HL-60 (cell line): ENCODE measurements around the gene ZNF77.
A peak's percentile ranks its signal among the peaks of the same experiment; 100 is the strongest.

ENCODE experiments used
- DNase-seq, 2 experiments: peaks; one replicate each; pipeline ENCODE4 v3.0.0-alpha.2; 2010 to 2020; ENCODE audit warnings: low read depth in 1 of 2, low spot score in 1 of 2
- H3K27ac ChIP-seq: fragments of 250-450 bp; sonication (Bioruptor Pico); replicated peaks from 2 replicates; pipeline ENCODE4 v1.5.1; 2020; ENCODE audit warnings: mild to moderate bottlenecking, moderate library complexity
- H3K27me3 ChIP-seq: fragments of 250-450 bp; sonication (Bioruptor Pico); 2 replicates; pipeline ENCODE4 v1.5.1; 2021; ENCODE audit warnings: mild to moderate bottlenecking, moderate library complexity; ENCODE audit not compliant: insufficient read depth, poor library complexity, severe bottlenecking
- H3K4me3 ChIP-seq: replicated peaks from 2 replicates; pipeline ENCODE4 v1.5.1; 2011; ENCODE audit warnings: mild to moderate bottlenecking, control low read depth, low read length; ENCODE audit not compliant: insufficient read depth
- CTCF ChIP-seq: IDR thresholded peaks from one replicate; pipeline ENCODE4 v1.5.1; 2011; ENCODE audit warnings: low read length, control low read depth, inconsistent platforms; ENCODE audit not compliant: insufficient read depth
- GABPA ChIP-seq: IDR thresholded peaks from 2 replicates; pipeline ENCODE4 v1.6.1; 2012; ENCODE audit warnings: low read depth
- POLR2AphosphoS5 ChIP-seq: IDR thresholded peaks from 2 replicates; pipeline ENCODE4 v1.6.1; 2012; ENCODE audit warnings: low read depth
- REST ChIP-seq: IDR thresholded peaks from 2 replicates; pipeline ENCODE4 v1.6.1; 2012; ENCODE audit warnings: low read depth; ENCODE audit not compliant: insufficient replicate concordance
- SPI1 ChIP-seq: IDR thresholded peaks from 2 replicates; pipeline ENCODE4 v1.6.1; 2012; ENCODE audit warnings: low read depth, mild to moderate bottlenecking, borderline replicate concordance

ZNF77 gene

GRCh38 chr19:2963122-2963521 lies 18.4 kb upstream of the ZNF77 start:
- TF ChIP-seq GABPA: no peak
- no peak for TF ChIP-seq SPI1
- TF ChIP-seq CTCF: no peak
- TF ChIP-seq REST: no peak
- TF ChIP-seq POLR2AphosphoS5: no peak
- no peak for DNase-seq
- Histone ChIP-seq H3K4me3 (no peak overlapping the region), H3K27me3 (no peaks in the 10 kb centered on the region), H3K27ac (no peak overlapping the region)

- peak; percentile 32 for TF ChIP-seq CTCF
- TF ChIP-seq SPI1: no peak
- peak in 1 of 2 experiments; percentile 53 for DNase-seq
- H3K4me3 ChIP-seq: no peak overlapping the region
Observed at GRCh38 chr19:2962018-2962670, 17.4 kb upstream of the ZNF77 start.

GRCh38 chr19:2960120-2960519 lies 15.3 kb upstream of the ZNF77 start:
- Histone ChIP-seq H3K27ac (no peak overlapping the region), H3K4me3 (no peak overlapping the region), H3K27me3 (no peaks in the 10 kb centered on the region)
- no peak for DNase-seq
- TF ChIP-seq CTCF: no peak
- TF ChIP-seq SPI1: no peak
- no peak for TF ChIP-seq GABPA
- TF ChIP-seq REST: no peak
- TF ChIP-seq POLR2AphosphoS5: no peak

More at GRCh38 chr19:2962018-2962670, 17.4 kb upstream of the ZNF77 start:
- Histone ChIP-seq H3K27me3 (no peaks in the 10 kb centered on the region), H3K27ac (no peak overlapping the region)

GRCh38 chr19:2957160-2957559 lies 12.4 kb upstream of the ZNF77 start:
- Histone ChIP-seq H3K27me3 (no peaks in the 10 kb centered on the region), H3K4me3 (no peak overlapping the region), H3K27ac (no peak overlapping the region)
- DNase-seq: no peak
- no peak for TF ChIP-seq POLR2AphosphoS5
- TF ChIP-seq REST: no peak
- no peak for TF ChIP-seq GABPA
- no peak for TF ChIP-seq CTCF
- no peak for TF ChIP-seq SPI1
